Left colon (tissue), 2 donors: ENCODE results near the gene CTSL. TPM values are rescaled to one million over a fixed set of nuclear protein-coding genes. Genes with fewer than 3 reads are reported as not detected.

Source experiments
- total RNA-seq, 2 donors: library from RNA; stranded (reverse); fragmentation: NEBNext Ultra II Directional; extraction: Animal tissue kit (Norgen Biotek cat#: 25700); gene quantifications; one replicate each; pipeline ENCODE4 v1.2.1, GENCODE V29; 2021
- donor health status: DM: no; HTN: no; CAD: no.
- donor health status: DM: yes; HTN: yes; CAD: no.

Gene CTSL
- total RNA-seq, 2 donors from 2014 or later = 55.4 to 69.5 TPM

Other genes starting within 250 kb of the CTSL start
- gene DAPK1, start 228.3 kb upstream of the CTSL start, total RNA-seq = 10 to 100 TPM; 10.4 to 22.8 TPM
- gene SPATA31E1, start 156.8 kb downstream of the CTSL start, total RNA-seq = not detected
- not detected for gene SPATA31C1, start 191.8 kb downstream of the CTSL start, total RNA-seq
- 10 to 100 TPM in 1 of 2 donors, 1 to 10 TPM in 1; 7.4 to 11.7 TPM for gene CDK20, start 248.4 kb downstream of the CTSL start, total RNA-seq